Muscle layer of colon (tissue), 2 donors: ENCODE measurements around the gene ART1.
"Not testable (repeated sequence)": the region's sequence is repeated elsewhere in the genome, so short reads cannot be mapped to it uniquely, and the experiment has no call there.

ENCODE experiments used
- H3K27ac ChIP-seq: one replicate; pipeline ENCODE4 v1.7.0; 2013; ENCODE audit warnings: low read depth, mild to moderate bottlenecking, low read length, moderate library complexity
- H3K27me3 ChIP-seq, 2 donors: one replicate each; pipeline ENCODE4 v1.7.0; 2013; ENCODE audit warnings: low read length in 2 of 2, mild to moderate bottlenecking in 2 of 2; ENCODE audit not compliant: insufficient read depth in 2 of 2, control insufficient read depth in 1 of 2
- H3K36me3 ChIP-seq: one replicate; pipeline ENCODE4 v1.7.0; 2013; ENCODE audit warnings: mild to moderate bottlenecking, low read length; ENCODE audit not compliant: insufficient read depth
- H3K4me1 ChIP-seq: one replicate; pipeline ENCODE4 v1.7.0; 2013; ENCODE audit warnings: mild to moderate bottlenecking, low read length; ENCODE audit not compliant: insufficient read depth
- H3K4me3 ChIP-seq, 2 donors: one replicate each; pipeline ENCODE4 v1.7.0; 2013; ENCODE audit warnings: low read length in 2 of 2, low read depth in 1 of 2, mild to moderate bottlenecking in 1 of 2, moderate library complexity in 1 of 2
- H3K9ac ChIP-seq: one replicate; pipeline ENCODE4 v1.7.0; 2013; ENCODE audit warnings: low read length
- H3K9me3 ChIP-seq: one replicate; pipeline ENCODE4 v1.7.0; 2013; ENCODE audit warnings: mild to moderate bottlenecking, low read length
- donor health status: abdominal sarcoma.
- donor health status: Adenocarcinoma of cecum.

The ART1 gene, protein sequence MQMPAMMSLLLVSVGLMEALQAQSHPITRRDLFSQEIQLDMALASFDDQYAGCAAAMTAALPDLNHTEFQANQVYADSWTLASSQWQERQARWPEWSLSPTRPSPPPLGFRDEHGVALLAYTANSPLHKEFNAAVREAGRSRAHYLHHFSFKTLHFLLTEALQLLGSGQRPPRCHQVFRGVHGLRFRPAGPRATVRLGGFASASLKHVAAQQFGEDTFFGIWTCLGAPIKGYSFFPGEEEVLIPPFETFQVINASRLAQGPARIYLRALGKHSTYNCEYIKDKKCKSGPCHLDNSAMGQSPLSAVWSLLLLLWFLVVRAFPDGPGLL

GRCh38 chr11:3644817-3645235, at the start of gene ART1:
ART1 (plus strand) TSS chr11:3645128; CDS start chr11:3659214, 14,086 bp downstream.
- H3K4me1 ChIP-seq: peaks cover 9% of the 10 kb centered on the region
- no peak within 1 kb of the TSS for H3K9ac ChIP-seq
- H3K4me3 ChIP-seq: no peak within 1 kb of the TSS
- no peak within 1 kb of the TSS for H3K27ac ChIP-seq
- peaks cover 0 to 24% of the 10 kb centered on the region in 2 donors for H3K27me3 ChIP-seq
- H3K9me3 ChIP-seq: no peaks in the 10 kb centered on the region
- no peaks in the 10 kb centered on the region for H3K36me3 ChIP-seq

- H3K4me1 ChIP-seq, H3K27me3 ChIP-seq, H3K9ac ChIP-seq, H3K36me3 ChIP-seq, H3K4me3 ChIP-seq, H3K9me3 ChIP-seq, H3K27ac ChIP-seq: not testable (repeated sequence)
Observed at GRCh38 chr11:3597743-3598142, 47.2 kb upstream of the ART1 start.

- H3K9me3 ChIP-seq, H3K27ac ChIP-seq, H3K9ac ChIP-seq, H3K27me3 ChIP-seq, H3K36me3 ChIP-seq, H3K4me3 ChIP-seq, H3K4me1 ChIP-seq: not testable (repeated sequence)
Observed at GRCh38 chr11:3600201-3600600, 44.7 kb upstream of the ART1 start.

GRCh38 chr11:3604167-3604566, 40.8 kb upstream of the ART1 start:
- Histone ChIP-seq H3K36me3 (no peaks in the 10 kb centered on the region), H3K27me3 (no peaks in the 10 kb centered on the region), H3K4me1 (no peaks in the 10 kb centered on the region), H3K4me3 (no peak overlapping the region), H3K9me3 (no peaks in the 10 kb centered on the region), H3K27ac (no peak overlapping the region), H3K9ac (no peak overlapping the region)

- Histone ChIP-seq H3K9me3 (no peaks in the 10 kb centered on the region), H3K4me3 (no peak overlapping the region), H3K9ac (no peak overlapping the region), H3K36me3 (no peaks in the 10 kb centered on the region), H3K4me1 (no peaks in the 10 kb centered on the region), H3K27ac (no peak overlapping the region), H3K27me3 (no peaks in the 10 kb centered on the region)
Observed at GRCh38 chr11:3605283-3605662, 39.7 kb upstream of the ART1 start.

DNA sequence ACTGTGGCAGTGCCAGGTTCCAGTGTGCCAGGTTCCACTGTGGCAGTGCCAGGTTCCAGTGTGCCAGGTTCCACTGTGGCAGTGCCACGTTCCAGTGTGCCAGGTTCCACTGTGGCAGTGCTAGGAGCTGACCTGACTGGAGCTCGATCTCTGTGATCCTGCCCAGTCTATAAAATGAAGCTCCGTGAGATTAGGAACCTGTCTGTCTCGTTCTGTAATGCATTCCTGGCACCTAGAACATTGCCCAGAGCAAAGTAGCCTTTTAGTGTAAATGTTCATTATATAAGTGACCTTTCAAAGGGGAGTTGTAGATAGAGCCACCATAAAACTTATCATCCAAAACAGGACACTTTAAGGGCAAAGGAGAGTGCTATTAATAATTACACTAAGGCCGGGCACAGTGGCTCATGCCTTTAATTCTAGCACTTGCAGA, 39.1 kb upstream of the ART1 start:
- no peaks in the 10 kb centered on the region for H3K4me1 ChIP-seq
- H3K9ac ChIP-seq: no peak overlapping the region
- H3K36me3 ChIP-seq: no peaks in the 10 kb centered on the region
- H3K27me3 ChIP-seq: no peaks in the 10 kb centered on the region
- H3K27ac ChIP-seq: no peak overlapping the region
- H3K4me3 ChIP-seq: no peak overlapping the region
- no peaks in the 10 kb centered on the region for H3K9me3 ChIP-seq

GRCh38 chr11:3609416-3610265, 35.3 kb upstream of the ART1 start:
- no peak overlapping the region for H3K4me3 ChIP-seq
- no peaks in the 10 kb centered on the region for H3K27me3 ChIP-seq
- H3K36me3 ChIP-seq: no peaks in the 10 kb centered on the region
- H3K9ac ChIP-seq: no peak overlapping the region
- no peaks in the 10 kb centered on the region for H3K4me1 ChIP-seq
- no peak overlapping the region for H3K27ac ChIP-seq
- no peaks in the 10 kb centered on the region for H3K9me3 ChIP-seq

- Histone ChIP-seq H3K36me3 (no peaks in the 10 kb centered on the region), H3K27me3 (no peaks in the 10 kb centered on the region), H3K9ac (no peak overlapping the region), H3K4me1 (no peaks in the 10 kb centered on the region), H3K4me3 (no peak overlapping the region), H3K9me3 (no peaks in the 10 kb centered on the region), H3K27ac (no peak overlapping the region)
Observed at GRCh38 chr11:3610846-3611245, 34.1 kb upstream of the ART1 start.

GRCh38 chr11:3611976-3612678, 32.8 kb upstream of the ART1 start:
- Histone ChIP-seq H3K27me3 (no peaks in the 10 kb centered on the region), H3K9me3 (no peaks in the 10 kb centered on the region), H3K4me1 (no peaks in the 10 kb centered on the region), H3K9ac (no peak overlapping the region), H3K4me3 (no peak overlapping the region), H3K36me3 (no peaks in the 10 kb centered on the region), H3K27ac (no peak overlapping the region)

DNA sequence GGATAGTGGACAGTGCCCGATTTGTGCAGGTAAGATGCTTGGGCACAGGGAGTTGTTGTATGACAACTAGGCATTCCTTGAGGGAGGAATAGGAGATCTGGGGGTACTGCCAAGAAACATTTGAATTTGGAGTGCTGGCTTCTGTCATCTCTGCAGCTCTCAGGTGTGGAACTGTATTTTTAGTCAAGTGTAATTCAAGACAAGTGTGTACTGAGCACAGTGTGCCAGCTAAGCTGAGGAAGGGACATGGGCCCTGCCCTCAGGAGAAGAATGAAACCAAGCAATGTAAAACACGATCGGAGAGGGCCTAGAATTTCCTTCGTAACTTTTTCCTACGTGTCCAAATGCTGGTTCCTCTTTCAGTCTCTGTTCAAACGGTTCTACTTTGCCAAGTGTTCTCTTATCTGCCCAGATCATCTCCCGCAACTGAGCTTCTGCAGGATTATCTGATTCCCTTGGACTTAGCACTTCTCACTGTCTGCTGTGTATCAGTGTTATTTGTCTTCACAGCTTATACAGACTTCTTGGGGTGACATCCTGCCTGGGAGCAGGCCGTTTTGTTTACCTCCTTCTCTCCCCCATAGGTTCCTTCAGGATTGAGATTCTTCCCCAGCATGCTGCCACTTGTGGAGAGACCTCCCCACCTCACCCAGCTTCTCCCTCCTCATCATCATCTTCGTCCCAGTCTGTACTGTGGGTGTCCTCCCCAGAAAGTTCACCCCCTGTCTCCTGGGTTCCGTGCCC, 30.8 kb upstream of the ART1 start:
- Histone ChIP-seq H3K27ac (no peak overlapping the region), H3K9ac (no peak overlapping the region), H3K36me3 (no peaks in the 10 kb centered on the region), H3K4me1 (no peaks in the 10 kb centered on the region), H3K9me3 (no peaks in the 10 kb centered on the region), H3K27me3 (no peaks in the 10 kb centered on the region), H3K4me3 (no peak overlapping the region)

- Histone ChIP-seq H3K9ac (no peak overlapping the region), H3K4me1 (no peaks in the 10 kb centered on the region), H3K4me3 (no peak overlapping the region), H3K27me3 (no peaks in the 10 kb centered on the region), H3K9me3 (no peaks in the 10 kb centered on the region), H3K36me3 (no peaks in the 10 kb centered on the region), H3K27ac (no peak overlapping the region)
Observed at GRCh38 chr11:3614742-3615171, 30.2 kb upstream of the ART1 start.
